GM10248 (cell line): Measurements from ENCODE around the gene DES.

Source experiments
- CTCF ChIA-PET: fragments of 300-600 bp; sonication (Branson Sonifier 250); formaldehyde crosslinking; extraction: SDS; loops from one replicate; lab custom pipeline; 2021; ENCODE audit warnings: antibody characterized with exemption; lab: Yijun Ruan, JAX
- POLR2A ChIA-PET: fragments of 350-650 bp; sonication (Branson Sonifier 250); formaldehyde crosslinking; extraction: SDS; loops from one replicate; lab custom pipeline; 2020; ENCODE audit warnings: antibody characterized with exemption; lab: Yijun Ruan, JAX
- DNase-seq: peaks from one replicate; pipeline ENCODE4 v3.0.0; 2012; ENCODE audit errors: extremely low spot score
- TF ChIP-seq, protein P1 (sequence below): IDR thresholded peaks from 2 replicates; pipeline ENCODE4 v1.5.1; 2012; ENCODE audit warnings: mild to moderate bottlenecking, low read depth; ENCODE audit errors: extremely low read depth, missing control alignments, control extremely low read depth

DES gene

DNA sequence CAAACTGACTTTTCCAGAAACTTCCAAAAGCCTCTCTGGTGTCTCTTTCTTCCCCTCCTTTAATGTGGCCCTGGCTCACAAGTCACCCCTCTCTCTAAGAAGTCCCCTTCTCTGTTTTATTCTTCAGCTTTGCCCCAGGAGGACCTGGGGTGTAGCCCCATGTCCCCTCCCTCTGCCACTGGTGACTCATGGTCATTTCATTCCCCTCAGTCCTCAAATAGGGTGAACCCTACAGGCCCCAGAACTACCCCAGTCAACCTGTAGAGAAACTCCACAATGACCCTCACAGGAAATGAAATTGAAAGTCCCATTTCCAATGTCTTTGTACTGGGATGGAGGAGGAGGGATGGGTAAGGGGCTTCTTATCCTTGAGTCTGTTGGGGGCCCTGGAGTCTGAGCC, 10.3 kb downstream of the DES start:
- DNase-seq: no peak
- TF ChIP-seq, protein P1, sequence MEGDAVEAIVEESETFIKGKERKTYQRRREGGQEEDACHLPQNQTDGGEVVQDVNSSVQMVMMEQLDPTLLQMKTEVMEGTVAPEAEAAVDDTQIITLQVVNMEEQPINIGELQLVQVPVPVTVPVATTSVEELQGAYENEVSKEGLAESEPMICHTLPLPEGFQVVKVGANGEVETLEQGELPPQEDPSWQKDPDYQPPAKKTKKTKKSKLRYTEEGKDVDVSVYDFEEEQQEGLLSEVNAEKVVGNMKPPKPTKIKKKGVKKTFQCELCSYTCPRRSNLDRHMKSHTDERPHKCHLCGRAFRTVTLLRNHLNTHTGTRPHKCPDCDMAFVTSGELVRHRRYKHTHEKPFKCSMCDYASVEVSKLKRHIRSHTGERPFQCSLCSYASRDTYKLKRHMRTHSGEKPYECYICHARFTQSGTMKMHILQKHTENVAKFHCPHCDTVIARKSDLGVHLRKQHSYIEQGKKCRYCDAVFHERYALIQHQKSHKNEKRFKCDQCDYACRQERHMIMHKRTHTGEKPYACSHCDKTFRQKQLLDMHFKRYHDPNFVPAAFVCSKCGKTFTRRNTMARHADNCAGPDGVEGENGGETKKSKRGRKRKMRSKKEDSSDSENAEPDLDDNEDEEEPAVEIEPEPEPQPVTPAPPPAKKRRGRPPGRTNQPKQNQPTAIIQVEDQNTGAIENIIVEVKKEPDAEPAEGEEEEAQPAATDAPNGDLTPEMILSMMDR: no peak
- ChIA-PET POLR2A (no interaction called here), CTCF (interaction anchor here (1.2 kb wide), 1 partner anchor 101 kb away, joined by 6 read pairs; no protein-coding TSS in a partner anchor)

DNA sequence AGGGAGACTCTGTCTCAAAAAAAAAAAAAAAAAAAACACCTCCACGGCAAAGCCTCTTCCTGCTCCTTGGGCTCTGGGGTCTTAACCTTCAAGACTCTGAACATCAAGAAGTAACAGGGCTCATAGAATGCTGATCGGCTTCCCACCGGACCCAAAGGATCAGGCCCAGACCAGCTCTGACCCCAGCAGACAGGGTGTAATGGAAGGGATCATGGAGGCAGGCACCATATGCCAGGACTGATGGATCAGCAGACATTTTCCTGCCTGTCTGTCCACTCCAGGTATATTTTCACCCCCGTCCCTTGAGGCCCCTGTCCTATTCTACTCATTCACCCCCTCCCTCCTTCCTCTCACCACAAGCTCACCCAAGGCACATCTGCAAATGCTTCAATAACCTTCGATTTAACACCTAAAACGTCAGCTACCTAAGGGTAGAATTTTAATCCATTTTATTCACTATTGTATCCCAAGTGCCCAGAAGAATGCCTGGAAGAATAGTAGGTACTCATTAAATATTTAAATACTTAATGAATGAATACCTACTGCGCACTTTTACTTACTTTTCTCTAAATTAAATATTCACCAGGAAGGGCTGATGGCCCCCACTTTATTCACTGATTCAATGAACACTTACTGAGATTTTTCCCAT, 11.9 kb downstream of the DES start:
- TF ChIP-seq, protein P1: no peak
- ChIA-PET CTCF (interaction anchor here (1.0 kb wide), 1 partner anchor 100 kb away, joined by 4 read pairs; no protein-coding TSS in a partner anchor), POLR2A (interaction anchor here (0.6 kb wide), 2 partner anchors 375 to 550 kb away, joined by 5 to 6 read pairs; partner anchors contain the start of gene WNT10A)
- DNase-seq: no peak

DNA sequence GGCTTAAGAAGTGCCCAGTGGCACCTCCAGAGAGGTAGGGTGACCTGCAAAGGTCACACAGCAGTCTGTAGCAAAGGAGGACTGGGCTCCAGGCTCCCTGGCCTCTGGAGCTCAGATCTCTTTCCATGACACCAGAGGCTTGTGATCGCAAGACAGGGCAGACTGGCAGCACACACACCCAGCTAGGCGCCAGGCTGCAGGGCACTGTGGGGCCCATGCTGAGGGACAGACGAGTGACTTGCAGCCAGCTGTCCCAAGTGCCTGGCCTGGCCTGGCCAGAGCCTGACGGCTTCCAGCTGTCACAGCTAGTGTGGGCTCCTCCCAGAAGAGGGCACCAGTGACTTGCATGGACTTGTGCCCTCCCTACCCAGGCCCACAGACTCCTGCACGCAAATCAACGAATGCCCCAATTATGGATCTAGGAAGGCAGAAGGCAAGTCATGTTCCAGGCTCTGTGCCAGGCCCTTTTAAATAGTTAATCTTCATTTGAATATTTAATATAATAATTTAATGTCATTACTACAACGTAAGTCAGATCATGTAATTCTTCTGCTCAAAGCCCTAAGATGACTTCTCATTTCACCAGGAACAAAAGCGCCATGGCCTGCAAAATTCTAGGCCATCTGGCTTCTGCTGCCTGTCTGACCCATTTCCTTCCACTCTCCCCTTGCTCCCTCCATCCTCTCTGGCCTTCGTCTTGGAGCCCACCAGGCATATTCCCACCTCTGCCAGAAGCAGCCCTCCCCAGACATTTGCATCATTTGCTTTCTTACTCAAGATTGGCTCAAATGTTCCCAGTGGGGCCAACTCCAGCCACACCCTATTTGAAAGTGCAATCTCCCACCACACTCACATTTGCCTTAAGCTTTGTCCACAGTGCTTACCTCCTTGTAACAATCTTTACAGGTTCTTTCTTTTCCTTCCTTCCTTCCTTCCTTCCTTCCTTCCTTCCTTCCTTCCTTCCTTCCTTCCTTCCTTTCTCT, 12.7 kb downstream of the DES start:
- ChIA-PET CTCF (interaction anchor here (1.0 kb wide), 1 partner anchor 99 kb away, joined by 4 read pairs; no protein-coding TSS in a partner anchor), POLR2A (interaction anchor here (0.6 kb wide), 2 partner anchors 376 to 550 kb away, joined by 5 to 6 read pairs; partner anchors contain the start of gene WNT10A)
- no peak for DNase-seq
- TF ChIP-seq, protein P1: no peak

DNA sequence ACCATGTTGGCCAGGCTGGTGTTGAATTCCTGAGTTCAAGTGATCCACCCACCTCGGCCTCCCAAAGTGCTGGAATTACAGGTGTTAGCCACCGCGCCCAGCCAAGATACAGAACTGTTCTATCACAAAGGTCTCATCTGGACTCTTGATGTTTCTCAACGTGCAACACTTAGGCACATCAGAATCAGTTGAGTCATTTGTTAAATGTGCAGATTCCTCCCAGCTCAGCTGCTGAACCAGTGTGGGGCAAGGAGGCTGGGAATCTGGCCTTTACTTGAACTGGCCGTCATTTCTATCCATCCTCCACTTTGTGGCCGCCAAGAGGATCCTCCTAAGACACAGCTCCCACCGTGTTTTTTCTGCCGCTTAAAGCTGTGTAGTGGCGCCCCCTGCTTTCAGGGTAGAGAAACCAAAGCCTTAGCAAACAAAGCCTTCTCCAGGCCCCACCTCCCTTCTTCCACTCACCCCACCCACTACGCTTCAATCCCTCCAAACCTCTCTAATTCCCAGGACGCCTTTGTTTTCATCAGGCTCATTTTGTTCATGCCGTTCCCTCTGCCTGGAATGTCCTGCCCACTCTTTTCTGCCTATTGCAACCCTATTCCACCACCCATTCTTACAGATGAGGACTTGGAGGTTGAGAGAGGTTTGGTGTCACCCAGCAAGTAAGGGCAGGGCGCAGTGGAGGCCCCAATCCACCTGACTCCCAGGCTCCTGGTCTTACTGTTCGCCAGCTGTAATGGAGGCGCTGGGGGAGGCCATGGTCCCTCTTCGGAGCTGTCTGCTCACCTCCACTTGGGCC, 15.7 kb downstream of the DES start:
- TF ChIP-seq, protein P1: no peak
- CTCF ChIA-PET: interaction anchor here (1.0 to 1.9 kb wide), 5 partner anchors 11 to 96 kb away, joined by 3 to 6 read pairs (median 4); no protein-coding TSS in a partner anchor
- POLR2A ChIA-PET: no interaction called here
- no peak for DNase-seq

DNA sequence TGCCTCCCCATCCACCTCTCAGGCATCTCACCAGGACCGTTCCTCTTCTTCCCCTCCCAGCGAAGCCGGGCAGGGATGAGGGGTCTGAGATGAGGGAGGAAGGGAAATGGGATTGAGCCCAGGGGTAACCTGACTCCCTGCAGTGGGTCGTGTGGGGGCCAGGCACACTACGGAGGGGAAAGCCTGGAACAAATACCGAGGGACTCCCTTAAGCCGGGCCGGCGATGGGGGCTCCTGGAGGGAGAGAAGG, 16.2 kb downstream of the DES start:
- TF ChIP-seq, protein P1: no peak
- ChIA-PET CTCF (interaction anchor here (1.0 to 1.9 kb wide), 5 partner anchors 12 to 95 kb away, joined by 3 to 6 read pairs (median 4); no protein-coding TSS in a partner anchor), POLR2A (no interaction called here)
- no peak for DNase-seq
